B cell (primary cell): ENCODE results near the gene RING1. TPM values are rescaled to one million over a fixed set of nuclear protein-coding genes. Genes with fewer than 3 reads are reported as not detected.

Source experiments
- ATAC-seq: fragments of 200-7000 bp; cut with Tn5 transposase; one replicate; pipeline ENCODE4 v1.10.0; 2021; ENCODE audit warnings: low read depth, mild to moderate bottlenecking, moderate number of reproducible peaks, moderate library complexity
- CTCF ChIA-PET: fragments of 350-600 bp; sonication (Branson Sonifier 250); formaldehyde crosslinking; loops from one replicate; lab custom pipeline; 2021; ENCODE audit warnings: antibody characterized with exemption, inconsistent platforms; lab: Charles Lee
- POLR2A ChIA-PET: fragments of 350-600 bp; sonication (Branson Sonifier 250); formaldehyde crosslinking; loops from one replicate; lab custom pipeline; 2021; ENCODE audit warnings: antibody characterized with exemption; lab: Charles Lee
- DNase-seq: peaks from one replicate; pipeline ENCODE4 v3.0.0; 2013
- H2AFZ ChIP-seq: 2 replicates; pipeline ENCODE4 v1.6.1; 2012; ENCODE audit warnings: mild to moderate bottlenecking, low read depth, low read length; ENCODE audit not compliant: insufficient read depth, poor library complexity, severe bottlenecking
- H3K27ac ChIP-seq, 2 donors: 1 replicate in 1 of 2; 2 replicates in 1 of 2; pipeline ENCODE4 v1.5.1; 2012 to 2013; ENCODE audit warnings: low read length in 2 of 2, mild to moderate bottlenecking in 2 of 2, moderate library complexity in 1 of 2
- H3K27me3 ChIP-seq, 4 experiments: fragments of 200-600 bp in 1 of 4; sonication (generic) in 1 of 4; replicated peaks in 1 of 4; 1 replicate in 2 of 4; 2 replicates in 2 of 4; pipeline versions ENCODE4 v1.6.1 to v1.7.0; 2013 to 2016; ENCODE audit warnings: low read length in 3 of 4, mild to moderate bottlenecking in 2 of 4, mixed read lengths in 1 of 4, moderate library complexity in 1 of 4; ENCODE audit not compliant: insufficient read depth in 4 of 4, control insufficient read depth in 3 of 4; ENCODE audit errors: control extremely low read depth in 1 of 4
- H3K36me3 ChIP-seq, 2 experiments: replicated peaks in 1 of 2; 1 replicate in 1 of 2; 2 replicates in 1 of 2; pipeline versions ENCODE4 v1.6.1 to v1.7.1; 2013; ENCODE audit warnings: low read length in 1 of 2; ENCODE audit not compliant: insufficient read depth in 2 of 2, control insufficient read depth in 1 of 2; ENCODE audit errors: control extremely low read depth in 1 of 2, extremely low read depth in 1 of 2
- H3K4me1 ChIP-seq, 2 donors: fragments of 200-600 bp in 1 of 2; sonication (generic) in 1 of 2; 1 replicate in 1 of 2; 2 replicates in 1 of 2; pipeline versions ENCODE4 v1.5.1 to v1.6.1; 2013 to 2017; ENCODE audit warnings: low read length in 2 of 2; ENCODE audit not compliant: control insufficient read depth in 2 of 2, insufficient read depth in 2 of 2
- H3K4me2 ChIP-seq: replicated peaks from 2 replicates; pipeline ENCODE3; 2012; ENCODE audit warnings: mild to moderate bottlenecking, low read depth, low read length; ENCODE audit not compliant: poor library complexity, severe bottlenecking
- H3K4me3 ChIP-seq, 5 experiments: fragments of 200-600 bp in 1 of 5; sonication (generic) in 1 of 5; 1 replicate in 3 of 5; 2 replicates in 2 of 5; pipeline versions ENCODE4 v1.5.1 to v1.7.0; 2011 to 2016; ENCODE audit warnings: low read length in 4 of 5, mild to moderate bottlenecking in 4 of 5, low read depth in 2 of 5, control low read depth in 1 of 5, moderate library complexity in 1 of 5; ENCODE audit not compliant: insufficient read depth in 1 of 5; ENCODE audit errors: control extremely low read depth in 1 of 5, extremely low read depth in 1 of 5
- H3K79me2 ChIP-seq: fragments of 200-600 bp; sonication (generic); one replicate; pipeline ENCODE4 v1.6.0; 2016; ENCODE audit warnings: low read length; ENCODE audit not compliant: control insufficient read depth, insufficient read depth
- H3K9ac ChIP-seq: fragments of 200-600 bp; sonication (generic); 2 replicates; pipeline ENCODE4 v1.6.1; 2017; ENCODE audit warnings: mild to moderate bottlenecking, low read length, moderate library complexity
- H3K9me3 ChIP-seq, 3 donors: one replicate each; pipeline versions ENCODE4 v1.6.1 to v1.7.1; 2013; ENCODE audit warnings: low read length in 2 of 3; ENCODE audit not compliant: control insufficient read depth in 2 of 3, insufficient read depth in 1 of 3; ENCODE audit errors: control extremely low read depth in 1 of 3
- H4K20me1 ChIP-seq: 2 replicates; pipeline ENCODE4 v1.6.0; 2012; ENCODE audit warnings: mild to moderate bottlenecking, low read length; ENCODE audit not compliant: insufficient read depth, control insufficient read depth, poor library complexity, severe bottlenecking
- H3K27ac Mint-ChIP-seq: one replicate; pipeline ENCODE4 v1.8.0; 2021; ENCODE audit warnings: mixed read lengths
- H3K27me3 Mint-ChIP-seq: one replicate; pipeline ENCODE4 v1.8.0; 2021; ENCODE audit warnings: mixed read lengths
- H3K4me1 Mint-ChIP-seq: one replicate; pipeline ENCODE4 v1.8.0; 2021; ENCODE audit warnings: mixed read lengths
- H3K4me3 Mint-ChIP-seq: one replicate; pipeline ENCODE4 v1.8.0; 2021; ENCODE audit warnings: mixed read lengths
- H3K9me3 Mint-ChIP-seq: one replicate; pipeline ENCODE4 v1.8.0; 2022; ENCODE audit warnings: mixed read lengths; ENCODE audit not compliant: insufficient read depth
- CTCF ChIP-seq: fragments of 200-600 bp; IDR thresholded peaks from one replicate; pipeline ENCODE4 v1.8.0; 2022; ENCODE audit warnings: antibody characterized with exemption, mild to moderate bottlenecking
- EZH2 ChIP-seq: IDR thresholded peaks from 2 replicates; pipeline ENCODE4 v1.6.1; 2012; ENCODE audit warnings: borderline replicate concordance, low read depth, mild to moderate bottlenecking, moderate library complexity, low read length; ENCODE audit not compliant: insufficient read depth, poor library complexity, severe bottlenecking
- WGBS: methylation state at CpG from one replicate; pipeline ENCODE4 v1.1.5; 2013; ENCODE audit warnings: missing lambda C conversion rate; ENCODE audit not compliant: insufficient coverage; 5-methylcytosine and 5-hydroxymethylcytosine counted together
- intact Hi-C: fragments of 100-400 bp; cut with micrococcal nuclease; formaldehyde crosslinking; loops from one replicate; pipeline ENCODE4 v1.10.0; 2022
- polyA plus RNA-seq: library from polyadenylated mRNA; depleted of rRNA; stranded (reverse); fragments of >200 nt; gene quantifications from 2 replicates; pipeline ENCODE4 v1.2.3, GENCODE V29; 2012
- total RNA-seq, 2 donors: library from RNA; stranded (reverse); fragments of 120-200 nt in 1 of 2; gene quantifications; 1 replicate in 1 of 2; 2 replicates in 1 of 2; pipeline versions ENCODE4 v1.2.3 to v1.2.4, GENCODE V29; 2013 to 2022

Gene RING1
- total and polyA plus RNA-seq, 2 donors (not counting 1 experiment from before 2014, with no cell fraction given): 37.1 to 44.2 TPM

- no peak overlapping the region for H2AFZ ChIP-seq
- DNase-seq (no peak), ATAC-seq (no peak)
- no peaks in the 10 kb centered on the region for H4K20me1 ChIP-seq
- H3K36me3 ChIP-seq: no peaks in the 10 kb centered on the region
- WGBS: no CpG with 5 or more reads among the region's 11 CpGs
- intact Hi-C loops: no loop called here
- peaks cover 0 to 10% of the 10 kb centered on the region in 2 donors for H3K4me1 ChIP-seq
- no peaks in the 10 kb centered on the region for H3K9me3 Mint-ChIP-seq
- POLR2A ChIA-PET: interaction anchor here (0.9 to 1.0 kb wide), 2 partner anchors 35 to 98 kb away, joined by 3 read pairs; partner anchors contain the start of genes RING1, RPS18 and VPS52
- no peak overlapping the region for H3K4me3 Mint-ChIP-seq
- no peak overlapping the region for H3K4me3 ChIP-seq
- no peak overlapping the region for H3K4me2 ChIP-seq
- H3K27me3 Mint-ChIP-seq: peaks cover 21% of the 10 kb centered on the region
- CTCF ChIA-PET: interaction anchor here (0.6 to 2.4 kb wide), 11 partner anchors 12 to 1165 kb away, joined by 3 to 15 read pairs (median 3); no protein-coding TSS in a partner anchor
- peaks cover 0 to 14% (median 6%) of the 10 kb centered on the region in 4 experiments for H3K27me3 ChIP-seq
- H3K4me1 Mint-ChIP-seq: peaks cover 9% of the 10 kb centered on the region
- H3K79me2 ChIP-seq: no peaks in the 10 kb centered on the region
- TF ChIP-seq EZH2 (no peak), CTCF (no peak)
- no peak overlapping the region for H3K27ac ChIP-seq
- H3K27ac Mint-ChIP-seq: no peak overlapping the region
- H3K9ac ChIP-seq: no peak overlapping the region
- H3K9me3 ChIP-seq: no peaks in the 10 kb centered on the region
These were observed 34.6 kb upstream of the RING1 start for GRCh38 chr6:33173535-33174180.

GRCh38 chr6:33174784-33175183, 33.5 kb upstream of the RING1 start:
- DNase-seq: no peak
- no peak overlapping the region for H2AFZ ChIP-seq
- intact Hi-C loops: no loop called here
- H3K9me3 ChIP-seq: no peaks in the 10 kb centered on the region
- TF ChIP-seq CTCF: no peak
- no peak for TF ChIP-seq EZH2
- Mint-ChIP-seq H3K9me3 (no peaks in the 10 kb centered on the region), H3K4me1 (peaks cover 9% of the 10 kb centered on the region), H3K27ac (no peak overlapping the region), H3K4me3 (no peak overlapping the region), H3K27me3 (peaks cover 21% of the 10 kb centered on the region)
- H3K27me3 ChIP-seq: peaks cover 0 to 14% (median 6%) of the 10 kb centered on the region in 4 experiments
- no peak overlapping the region for H3K4me3 ChIP-seq
- no peak overlapping the region for H3K9ac ChIP-seq
- H3K79me2 ChIP-seq: no peaks in the 10 kb centered on the region
- no peaks in the 10 kb centered on the region for H4K20me1 ChIP-seq
- peaks cover 0 to 10% of the 10 kb centered on the region in 2 donors for H3K4me1 ChIP-seq
- no peak for ATAC-seq
- H3K4me2 ChIP-seq: no peak overlapping the region
- no peaks in the 10 kb centered on the region for H3K36me3 ChIP-seq
- ChIA-PET CTCF (interaction anchor here (0.8 to 1.1 kb wide), 3 partner anchors 13 to 761 kb away, joined by 3 read pairs; no protein-coding TSS in a partner anchor), POLR2A (no interaction called here)
- no peak overlapping the region for H3K27ac ChIP-seq
- WGBS: 90% methylated on average over 4 of the region's 4 CpGs
